NCI-H128 (cell line): ENCODE measurements around the gene TAP1.
"Not testable (repeated sequence)": the region's sequence is repeated elsewhere in the genome, so short reads cannot be mapped to it uniquely, and the experiment has no call there.

Experiments used
- DNase-seq: peaks from one replicate; lab custom pipeline; 2025; ENCODE audit not compliant: unreplicated experiment; lab: John Stamatoyannopoulos, UW

TAP1 gene

GRCh38 chr6:32805404-32805803, 48.1 kb downstream of the TAP1 start:
- DNase-seq, result not testable (repeated sequence)

- no peak for DNase-seq
These were observed 50.1 kb downstream of the TAP1 start for GRCh38 chr6:32803416-32803815.

- no peak for DNase-seq
These were observed 53.8 kb downstream of the TAP1 start for GRCh38 chr6:32799740-32800139.

GRCh38 chr6:32799168-32799567, 54.3 kb downstream of the TAP1 start:
- DNase-seq, result no peak

GRCh38 chr6:32796848-32797776, 56.4 kb downstream of the TAP1 start:
- peak; percentile 35 for DNase-seq
